ENCODE measurements around the gene HOXA10.
A peak's percentile ranks its signal among the peaks of the same experiment; 100 is the strongest.

Gene HOXA10

DNA sequence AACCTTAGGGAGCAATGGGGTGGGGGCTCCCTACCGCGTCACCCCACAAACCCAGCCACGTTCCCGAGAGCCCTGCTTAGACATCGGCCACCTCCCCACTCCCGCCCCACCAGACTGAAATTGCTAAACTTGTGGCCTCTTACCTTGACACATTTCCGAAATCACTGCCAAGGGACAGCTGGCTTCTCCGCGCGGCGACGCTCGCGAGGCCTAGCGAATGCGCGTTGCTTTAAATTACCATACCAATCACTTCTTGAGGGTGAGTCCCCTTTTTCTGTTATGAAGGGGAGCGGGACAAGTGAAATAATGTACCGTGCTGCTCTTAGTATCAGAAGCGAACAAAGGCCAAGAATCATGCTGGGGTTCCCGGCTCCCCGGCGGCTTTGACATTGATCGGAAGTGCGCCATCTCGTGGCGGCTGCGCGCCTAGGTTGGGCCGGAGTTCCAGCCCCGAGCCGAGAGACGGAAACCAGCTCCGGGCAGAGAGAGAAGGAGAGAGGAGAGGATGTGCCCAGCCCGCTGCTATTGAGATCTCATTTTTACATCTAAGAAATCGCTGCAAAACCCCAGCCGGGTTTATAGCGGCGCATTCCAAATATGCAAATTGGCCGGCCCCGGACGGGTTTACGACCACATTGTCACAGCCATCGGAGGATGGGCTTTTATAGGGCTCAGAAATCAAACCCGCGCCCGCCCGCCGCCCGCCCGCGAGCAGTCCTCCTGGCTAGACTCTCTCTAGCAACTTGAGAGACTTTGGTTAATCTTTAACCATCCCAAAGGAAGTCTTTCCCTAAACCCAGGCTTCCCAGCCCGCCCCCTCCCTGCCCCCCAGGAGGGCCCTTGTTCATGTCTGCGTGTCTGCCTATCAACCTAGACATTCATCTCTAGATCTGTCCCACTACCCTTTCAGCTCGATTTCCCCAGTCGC, 5.6 kb upstream of the HOXA10 start:
- DNase-seq (ENCODE audit: low read depth), result peak; percentile 89
- no peak overlapping the region for H3K4me3 ChIP-seq (ENCODE audit: low read depth, low read length)
- TF ChIP-seq, protein P1, sequence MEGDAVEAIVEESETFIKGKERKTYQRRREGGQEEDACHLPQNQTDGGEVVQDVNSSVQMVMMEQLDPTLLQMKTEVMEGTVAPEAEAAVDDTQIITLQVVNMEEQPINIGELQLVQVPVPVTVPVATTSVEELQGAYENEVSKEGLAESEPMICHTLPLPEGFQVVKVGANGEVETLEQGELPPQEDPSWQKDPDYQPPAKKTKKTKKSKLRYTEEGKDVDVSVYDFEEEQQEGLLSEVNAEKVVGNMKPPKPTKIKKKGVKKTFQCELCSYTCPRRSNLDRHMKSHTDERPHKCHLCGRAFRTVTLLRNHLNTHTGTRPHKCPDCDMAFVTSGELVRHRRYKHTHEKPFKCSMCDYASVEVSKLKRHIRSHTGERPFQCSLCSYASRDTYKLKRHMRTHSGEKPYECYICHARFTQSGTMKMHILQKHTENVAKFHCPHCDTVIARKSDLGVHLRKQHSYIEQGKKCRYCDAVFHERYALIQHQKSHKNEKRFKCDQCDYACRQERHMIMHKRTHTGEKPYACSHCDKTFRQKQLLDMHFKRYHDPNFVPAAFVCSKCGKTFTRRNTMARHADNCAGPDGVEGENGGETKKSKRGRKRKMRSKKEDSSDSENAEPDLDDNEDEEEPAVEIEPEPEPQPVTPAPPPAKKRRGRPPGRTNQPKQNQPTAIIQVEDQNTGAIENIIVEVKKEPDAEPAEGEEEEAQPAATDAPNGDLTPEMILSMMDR (IDR thresholded peaks at IDR 0.05; ENCODE audit: low read depth, low read length), result peak; percentile 96
- TF ChIP-seq MYC (IDR thresholded peaks at IDR 0.05; ENCODE audit: low read depth, low read length) (0 out of 2 replicates have a peak, but pooled peaks have one; percentile 12), POLR2A (IDR thresholded peaks at IDR 0.05; ENCODE audit: extremely low read depth, insufficient read length) (no peak)
- TF ChIP-seq, protein P2, sequence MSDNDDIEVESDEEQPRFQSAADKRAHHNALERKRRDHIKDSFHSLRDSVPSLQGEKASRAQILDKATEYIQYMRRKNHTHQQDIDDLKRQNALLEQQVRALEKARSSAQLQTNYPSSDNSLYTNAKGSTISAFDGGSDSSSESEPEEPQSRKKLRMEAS (IDR thresholded peaks at IDR 0.05; ENCODE audit: low read depth, low read length), result peak; percentile 56

DNA sequence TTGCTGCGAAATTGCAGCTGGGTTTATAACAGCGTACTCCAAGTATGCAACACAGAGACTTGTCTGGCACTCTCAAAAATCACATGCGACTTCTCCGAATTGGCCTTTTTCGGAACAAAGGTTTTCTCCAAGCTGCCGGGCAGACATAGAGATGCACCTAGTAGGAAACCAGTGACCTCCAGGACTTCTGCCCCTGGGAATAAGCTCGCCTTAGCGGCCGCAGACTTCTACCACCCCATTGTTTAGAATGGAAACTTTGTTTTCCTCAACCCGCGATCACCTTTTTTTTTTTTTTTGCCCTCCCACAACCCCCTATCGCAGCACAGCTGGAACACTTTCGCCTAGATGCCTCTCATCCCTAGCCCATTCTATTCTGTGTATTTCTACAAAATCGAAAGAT, 4.9 kb upstream of the HOXA10 start:
- H3K4me3 ChIP-seq (ENCODE audit: low read depth, low read length), result no peak overlapping the region
- DNase-seq (ENCODE audit: low read depth), result no peak
- TF ChIP-seq, protein P1 (IDR thresholded peaks at IDR 0.05; ENCODE audit: low read depth, low read length), result no peak
- TF ChIP-seq POLR2A (IDR thresholded peaks at IDR 0.05; ENCODE audit: extremely low read depth, insufficient read length) (no peak), MYC (IDR thresholded peaks at IDR 0.05; ENCODE audit: low read depth, low read length) (no peak)
- TF ChIP-seq, protein P2 (IDR thresholded peaks at IDR 0.05; ENCODE audit: low read depth, low read length), result no peak

DNA sequence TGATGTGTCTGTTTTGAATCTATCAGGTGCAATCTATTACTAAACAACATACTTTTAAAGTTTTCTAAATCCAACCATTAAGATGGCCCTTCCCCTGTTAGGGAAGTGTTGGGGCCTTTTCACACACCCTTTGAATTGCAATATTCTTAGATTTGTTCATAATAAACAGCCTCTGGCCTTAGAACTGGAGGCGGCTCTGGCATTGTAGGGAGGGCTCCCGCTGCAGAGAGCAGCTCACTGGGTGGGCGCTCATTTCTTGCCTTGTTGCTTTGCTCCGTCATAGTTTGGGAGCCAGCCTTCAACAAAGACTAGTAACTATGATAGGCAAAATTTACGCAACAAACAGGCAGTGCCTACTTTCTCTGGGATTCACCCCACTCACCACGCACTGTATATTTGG, 4.2 kb upstream of the HOXA10 start:
- TF ChIP-seq, protein P1 (IDR thresholded peaks at IDR 0.05; ENCODE audit: low read depth, low read length), result no peak
- TF ChIP-seq POLR2A (IDR thresholded peaks at IDR 0.05; ENCODE audit: extremely low read depth, insufficient read length) (no peak), MYC (IDR thresholded peaks at IDR 0.05; ENCODE audit: low read depth, low read length) (no peak)
- TF ChIP-seq, protein P2 (IDR thresholded peaks at IDR 0.05; ENCODE audit: low read depth, low read length), result no peak
- DNase-seq (ENCODE audit: low read depth), result no peak
- H3K4me3 ChIP-seq (ENCODE audit: low read depth, low read length), result no peak overlapping the region

DNA sequence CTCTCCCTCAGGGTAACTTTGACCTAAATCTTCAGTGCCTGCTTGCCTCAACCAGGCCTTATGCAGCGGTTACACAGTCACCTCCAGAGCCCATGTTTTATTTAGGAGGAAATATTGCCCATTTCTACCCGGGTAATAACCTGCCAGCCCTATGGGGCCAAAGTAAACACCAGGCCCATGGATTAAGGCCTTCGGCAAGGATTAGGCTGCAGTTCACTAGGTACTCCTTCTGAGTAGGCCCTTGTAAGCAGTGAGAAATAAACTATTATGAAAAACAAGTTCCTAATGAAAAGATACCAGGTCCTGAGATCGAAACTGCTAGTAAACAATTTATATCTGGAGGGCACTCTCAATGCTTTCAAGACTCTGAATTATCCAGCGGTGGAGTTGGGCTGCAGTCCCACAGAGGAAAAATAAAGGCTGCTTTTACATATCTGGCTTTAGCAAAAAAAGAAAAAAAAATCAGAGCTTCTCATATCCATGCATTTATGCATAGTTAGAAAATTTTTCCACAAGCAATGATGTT, 3.7 kb upstream of the HOXA10 start:
- no peak for DNase-seq (ENCODE audit: low read depth)
- H3K4me3 ChIP-seq (ENCODE audit: low read depth, low read length), result no peak overlapping the region
- TF ChIP-seq POLR2A (IDR thresholded peaks at IDR 0.05; ENCODE audit: extremely low read depth, insufficient read length) (no peak), MYC (IDR thresholded peaks at IDR 0.05; ENCODE audit: low read depth, low read length) (no peak)
- TF ChIP-seq, protein P2 (IDR thresholded peaks at IDR 0.05; ENCODE audit: low read depth, low read length), result no peak
- TF ChIP-seq, protein P1 (IDR thresholded peaks at IDR 0.05; ENCODE audit: low read depth, low read length), result no peak

DNA sequence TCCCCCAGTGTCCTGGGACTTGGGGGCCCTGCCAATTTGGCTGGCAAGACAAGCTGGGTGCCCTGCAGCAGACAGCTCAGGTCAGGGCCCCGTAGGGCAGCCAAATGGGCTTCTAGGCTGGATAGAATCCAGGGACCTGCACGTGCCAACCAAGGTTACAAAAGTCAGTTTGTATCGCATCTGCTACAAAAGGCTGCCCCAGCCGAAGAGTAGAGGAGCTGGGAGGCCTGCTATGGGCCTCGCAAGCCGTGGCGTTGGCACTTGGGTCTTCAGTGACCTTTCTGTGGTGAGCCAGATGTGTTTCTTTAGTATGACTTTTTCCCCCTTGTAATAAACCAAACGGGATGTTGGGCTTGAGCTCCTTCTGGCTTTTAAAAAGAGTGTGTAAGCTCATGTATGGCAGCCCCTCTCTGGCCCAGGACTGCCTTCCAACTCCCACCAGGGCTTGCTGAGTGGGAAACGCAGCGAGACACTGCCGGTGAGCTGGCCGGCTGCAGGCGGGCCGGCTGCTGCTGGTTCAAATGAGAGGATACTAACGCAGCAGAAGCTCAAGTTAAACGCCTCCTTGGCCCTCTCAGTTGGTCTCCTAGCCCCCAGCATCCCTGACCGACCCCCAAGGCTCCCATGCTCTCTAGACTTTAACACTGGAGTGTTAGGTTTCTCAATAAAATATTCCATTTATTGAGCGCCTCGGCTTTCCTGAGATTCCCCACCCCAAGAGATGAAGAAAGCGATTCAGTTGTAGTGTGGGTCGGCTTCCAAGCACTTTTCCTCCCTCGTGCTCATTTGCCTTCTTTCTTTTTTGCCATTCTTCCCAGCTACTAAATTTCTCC, 3.1 kb upstream of the HOXA10 start:
- no peak for DNase-seq (ENCODE audit: low read depth)
- no peak overlapping the region for H3K4me3 ChIP-seq (ENCODE audit: low read depth, low read length)
- TF ChIP-seq, protein P2 (IDR thresholded peaks at IDR 0.05; ENCODE audit: low read depth, low read length), result no peak
- TF ChIP-seq, protein P1 (IDR thresholded peaks at IDR 0.05; ENCODE audit: low read depth, low read length), result no peak
- TF ChIP-seq POLR2A (IDR thresholded peaks at IDR 0.05; ENCODE audit: extremely low read depth, insufficient read length) (no peak), MYC (IDR thresholded peaks at IDR 0.05; ENCODE audit: low read depth, low read length) (no peak)
